ENCODE measurements around the gene INHBE. TPM values are rescaled to one million over a fixed set of nuclear protein-coding genes. Genes with fewer than 3 reads are reported as not detected.
"Not testable (repeated sequence)": the region's sequence is repeated elsewhere in the genome, so short reads cannot be mapped to it uniquely, and the experiment has no call there.

INHBE gene
- total RNA-seq, 1 donor from 2014 or later: not detected

- no peak for DNase-seq (ENCODE audit: low read depth in 2 of 2)
Observed at GRCh38 chr12:57496822-57497221, 41.7 kb downstream of the INHBE start.

DNA sequence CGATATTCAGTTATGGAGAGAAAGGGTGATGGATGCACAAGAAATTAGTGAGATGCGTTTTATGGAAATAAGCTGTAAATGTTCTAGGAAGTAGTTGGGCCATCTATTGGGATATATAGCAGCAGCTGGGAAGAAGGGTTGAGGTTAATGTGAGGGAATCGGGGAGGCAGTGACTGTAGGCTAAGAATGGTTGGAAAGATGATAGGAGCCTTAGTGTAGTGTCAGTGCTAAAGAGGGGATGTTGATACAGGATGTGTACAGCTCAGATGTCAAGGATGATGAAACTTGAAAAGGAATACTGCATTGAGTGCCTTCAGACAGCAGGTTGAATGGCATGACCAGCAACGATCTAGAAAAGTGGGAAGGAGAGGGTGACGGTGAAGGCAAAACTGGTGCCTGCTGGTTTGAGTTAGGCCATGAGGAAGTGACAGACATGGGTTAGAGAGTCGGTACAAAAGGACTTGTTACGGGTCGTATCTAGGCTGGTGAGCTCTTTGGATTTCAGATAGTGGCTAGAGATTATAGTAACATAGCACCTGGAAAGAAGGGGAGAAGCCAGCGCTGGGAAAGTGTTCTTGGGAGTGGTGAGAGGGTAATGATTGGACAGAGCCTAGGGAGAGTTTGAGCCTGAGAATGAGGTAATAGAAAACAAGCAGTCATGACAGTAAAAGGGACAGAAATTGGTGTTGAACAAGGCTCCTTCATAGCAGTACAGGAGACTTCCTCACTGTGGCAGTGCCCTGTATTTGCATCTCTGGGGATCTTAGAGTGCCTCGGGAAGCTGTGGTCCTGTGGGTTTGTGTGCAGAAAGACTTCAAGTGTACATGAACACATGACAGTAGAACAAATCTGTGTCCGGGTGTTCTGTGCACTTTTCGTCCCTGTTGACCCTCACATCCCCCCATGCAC, 42.4 kb downstream of the INHBE start:
- DNase-seq (ENCODE audit: low read depth in 2 of 2): no peak

DNA sequence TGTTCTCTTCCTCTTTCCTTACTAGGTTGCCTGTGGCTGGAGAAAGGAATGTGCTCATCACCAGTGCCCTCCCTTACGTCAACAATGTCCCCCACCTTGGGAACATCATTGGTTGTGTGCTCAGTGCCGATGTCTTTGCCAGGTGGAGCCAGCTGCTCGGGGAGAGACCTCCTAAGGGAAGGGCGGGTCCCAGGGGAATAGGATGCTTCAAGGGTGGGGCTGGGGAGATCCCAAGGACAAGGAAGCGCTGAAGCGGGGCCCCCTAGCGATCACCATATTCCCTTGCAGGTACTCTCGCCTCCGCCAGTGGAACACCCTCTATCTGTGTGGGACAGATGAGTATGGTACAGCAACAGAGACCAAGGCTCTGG, 43.0 kb downstream of the INHBE start:
- DNase-seq (ENCODE audit: low read depth in 2 of 2): no peak

DNA sequence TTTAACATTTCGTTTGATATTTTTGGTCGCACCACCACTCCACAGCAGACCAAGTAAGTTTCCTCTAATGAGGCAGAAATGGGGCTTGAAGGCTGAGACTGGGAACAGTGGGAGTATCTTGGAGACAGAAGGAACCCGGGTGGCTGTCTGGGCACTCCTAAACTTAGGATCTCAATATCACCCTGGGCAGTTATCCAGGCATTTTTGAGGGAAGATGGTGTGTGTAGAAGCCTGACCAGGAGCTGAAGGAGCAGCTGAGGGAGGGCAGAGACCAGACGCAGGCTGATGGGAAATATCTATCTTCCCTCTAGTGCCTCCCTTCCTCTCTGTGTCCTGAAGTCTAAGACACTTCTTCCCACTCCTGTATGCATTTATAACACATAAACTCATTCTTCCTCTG, 43.5 kb downstream of the INHBE start:
- no peak for DNase-seq (ENCODE audit: low read depth in 2 of 2)

DNA sequence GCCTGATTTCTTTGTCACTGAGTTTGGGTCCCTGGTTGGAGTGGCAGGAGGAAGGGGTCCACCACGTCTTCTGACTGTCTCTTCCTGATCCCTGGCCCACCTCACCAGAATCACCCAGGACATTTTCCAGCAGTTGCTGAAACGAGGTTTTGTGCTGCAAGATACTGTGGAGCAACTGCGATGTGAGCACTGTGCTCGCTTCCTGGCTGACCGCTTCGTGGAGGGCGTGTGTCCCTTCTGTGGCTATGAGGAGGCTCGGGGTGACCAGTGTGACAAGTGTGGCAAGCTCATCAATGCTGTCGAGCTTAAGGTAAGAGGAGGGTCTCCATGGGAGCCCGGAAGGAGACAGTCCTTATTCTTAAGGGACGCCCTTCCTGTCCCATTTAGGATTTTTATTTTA, 45.1 kb downstream of the INHBE start:
- DNase-seq (ENCODE audit: low read depth in 2 of 2): no peak

DNA sequence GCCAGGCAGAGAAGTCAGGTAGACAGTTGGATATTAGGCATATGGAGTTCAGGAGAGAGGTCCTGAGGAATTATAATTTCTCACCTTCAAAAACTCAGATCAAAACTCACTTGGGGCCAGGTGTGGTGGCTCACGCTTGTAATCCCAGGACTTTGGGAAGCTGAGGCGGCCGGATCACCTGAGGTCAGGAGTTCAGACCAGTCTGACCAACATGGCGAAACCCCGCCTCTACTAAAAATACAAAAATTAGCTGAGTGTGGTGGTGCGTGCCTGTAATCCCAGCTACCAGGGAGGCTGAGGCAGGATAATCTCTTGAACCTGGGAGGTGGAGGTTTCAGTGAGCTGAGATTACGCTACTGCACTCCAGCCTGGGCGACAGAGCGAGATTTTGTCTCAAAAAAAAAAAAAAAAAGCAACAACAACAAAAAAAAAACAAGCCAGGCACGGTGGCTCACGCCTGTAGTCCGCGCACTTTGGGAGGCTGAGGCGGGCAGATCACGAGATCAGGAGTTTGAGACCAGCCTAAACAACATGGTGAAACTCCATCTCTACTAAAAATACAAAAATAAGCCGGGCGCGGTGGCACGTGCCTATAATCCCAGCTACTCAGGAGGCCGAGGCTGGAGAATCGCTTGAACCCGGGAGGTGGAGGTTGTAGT, 47.3 kb downstream of the INHBE start:
- DNase-seq (ENCODE audit: low read depth in 2 of 2): not testable (repeated sequence)

DNA sequence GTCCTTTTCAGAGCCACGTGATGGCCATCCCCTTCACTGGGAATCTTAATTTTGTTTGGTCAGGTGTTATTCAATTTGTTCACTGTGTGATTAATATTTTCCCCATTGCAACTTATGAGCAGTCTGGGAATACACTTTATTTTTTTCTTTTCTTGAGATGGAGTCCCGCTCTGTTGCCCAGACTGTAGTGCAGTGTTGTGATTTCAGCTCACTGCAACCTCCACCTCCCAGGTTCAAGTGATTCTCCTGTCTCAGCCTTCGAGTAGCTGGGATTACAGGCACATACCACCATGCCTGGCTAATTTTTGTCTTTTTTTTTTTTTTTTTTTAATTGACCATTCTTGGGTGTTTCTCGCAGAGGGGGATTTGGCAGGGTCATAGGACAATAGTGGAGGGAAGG, 51.4 kb downstream of the INHBE start:
- DNase-seq (ENCODE audit: low read depth in 2 of 2): not testable (repeated sequence)

Other genes with a start within 250 kb of the INHBE start
- gene NXPH4, start 238.5 kb upstream of the INHBE start, total RNA-seq: under 0.01 TPM in 1 of 2 replicates, not detected in the other
- 120 and 142 TPM in 2 replicates for gene SHMT2, start 225.6 kb upstream of the INHBE start, total RNA-seq
- 0.22 and 0.40 TPM in 2 replicates for gene STAC3, start 204.1 kb upstream of the INHBE start, total RNA-seq
- 3.5 and 5.6 TPM in 2 replicates for gene R3HDM2, start 24.3 kb upstream of the INHBE start, total RNA-seq
- not detected in 2 replicates for gene INHBC, start 20.5 kb upstream of the INHBE start, total RNA-seq
- gene GLI1, start 4.5 kb downstream of the INHBE start, total RNA-seq: not detected in 2 replicates
- gene ARHGAP9, start 24.6 kb downstream of the INHBE start, total RNA-seq: under 0.01 TPM in 1 of 2 replicates, not detected in the other
- 63.0 and 123 TPM in 2 replicates for gene MARS1, start 32.8 kb downstream of the INHBE start, total RNA-seq
- gene DDIT3, start 65.2 kb downstream of the INHBE start, total RNA-seq: 4.6 and 12.5 TPM in 2 replicates
- 2.8 and 6.9 TPM in 2 replicates for gene MBD6, start 67.5 kb downstream of the INHBE start, total RNA-seq
- gene DCTN2, start 91.9 kb downstream of the INHBE start, total RNA-seq: 83.1 and 84.8 TPM in 2 replicates
- under 0.01 TPM in 2 replicates for gene KIF5A, start 94.7 kb downstream of the INHBE start, total RNA-seq
- gene PIP4K2C, start 135.9 kb downstream of the INHBE start, total RNA-seq: 8.9 and 11.5 TPM in 2 replicates
- 2.0 and 4.2 TPM in 2 replicates for gene DTX3, start 149.5 kb downstream of the INHBE start, total RNA-seq
- gene ARHGEF25, start 156.1 kb downstream of the INHBE start, total RNA-seq: 1.4 and 2.0 TPM in 2 replicates
- gene B4GALNT1, start 177.9 kb downstream of the INHBE start, total RNA-seq: under 0.01 TPM in 1 of 2 replicates, not detected in the other
- 156 and 234 TPM in 2 replicates for gene OS9, start 238.8 kb downstream of the INHBE start, total RNA-seq